ENCODE data around the gene EFL1.
"Not testable (repeated sequence)": the region's sequence is repeated elsewhere in the genome, so short reads cannot be mapped to it uniquely, and the experiment has no call there.

DNA sequence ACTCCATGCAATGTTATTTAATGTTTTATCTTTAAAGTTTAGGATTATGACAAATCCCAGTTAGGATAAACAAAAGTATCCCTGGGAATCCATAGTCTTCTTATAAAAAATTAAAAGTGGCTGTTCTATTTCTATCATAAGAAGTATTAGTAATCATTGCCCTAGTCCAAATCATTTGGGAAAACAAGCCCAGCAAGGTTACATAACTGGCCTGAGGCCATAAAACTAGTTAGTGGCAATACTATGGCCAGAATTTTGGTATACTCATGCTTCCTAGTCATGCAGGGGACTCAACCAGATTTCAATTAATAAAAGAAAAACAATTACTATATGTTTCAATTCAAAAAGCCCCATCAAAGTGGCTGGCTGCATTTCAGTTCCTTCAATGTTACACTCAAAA is 50.3 kb downstream of the EFL1 start:
- TF ChIP-seq, protein P1, sequence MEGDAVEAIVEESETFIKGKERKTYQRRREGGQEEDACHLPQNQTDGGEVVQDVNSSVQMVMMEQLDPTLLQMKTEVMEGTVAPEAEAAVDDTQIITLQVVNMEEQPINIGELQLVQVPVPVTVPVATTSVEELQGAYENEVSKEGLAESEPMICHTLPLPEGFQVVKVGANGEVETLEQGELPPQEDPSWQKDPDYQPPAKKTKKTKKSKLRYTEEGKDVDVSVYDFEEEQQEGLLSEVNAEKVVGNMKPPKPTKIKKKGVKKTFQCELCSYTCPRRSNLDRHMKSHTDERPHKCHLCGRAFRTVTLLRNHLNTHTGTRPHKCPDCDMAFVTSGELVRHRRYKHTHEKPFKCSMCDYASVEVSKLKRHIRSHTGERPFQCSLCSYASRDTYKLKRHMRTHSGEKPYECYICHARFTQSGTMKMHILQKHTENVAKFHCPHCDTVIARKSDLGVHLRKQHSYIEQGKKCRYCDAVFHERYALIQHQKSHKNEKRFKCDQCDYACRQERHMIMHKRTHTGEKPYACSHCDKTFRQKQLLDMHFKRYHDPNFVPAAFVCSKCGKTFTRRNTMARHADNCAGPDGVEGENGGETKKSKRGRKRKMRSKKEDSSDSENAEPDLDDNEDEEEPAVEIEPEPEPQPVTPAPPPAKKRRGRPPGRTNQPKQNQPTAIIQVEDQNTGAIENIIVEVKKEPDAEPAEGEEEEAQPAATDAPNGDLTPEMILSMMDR (optimal IDR thresholded peaks at IDR 0.05 in 1 of 3, IDR thresholded peaks at IDR 0.05 in 1 of 3, conservative IDR thresholded peaks at IDR 0.05 in 1 of 3; ENCODE audit: extremely low read depth in 1 of 3, insufficient read depth in 2 of 3, low read length in 3 of 3) = not testable (repeated sequence)
- not testable (repeated sequence) for TF ChIP-seq EZH2 (IDR thresholded peaks at IDR 0.05; ENCODE audit: low read length)
